ENCODE results near the gene GPC6.
"Not testable (repeated sequence)": the region's sequence is repeated elsewhere in the genome, so short reads cannot be mapped to it uniquely, and the experiment has no call there.

The GPC6 gene

GRCh38 chr13:93454676-93455235 lies 228.1 kb downstream of the GPC6 start:
- DNase-seq = not testable (repeated sequence)

GRCh38 chr13:93455861-93456260 lies 229.3 kb downstream of the GPC6 start:
- DNase-seq = no peak

GRCh38 chr13:93460005-93460404 lies 233.4 kb downstream of the GPC6 start:
- no peak for DNase-seq

- DNase-seq = no peak
These were observed 235.5 kb downstream of the GPC6 start for GRCh38 chr13:93462151-93462550.

- DNase-seq = no peak
These were observed 240.0 kb downstream of the GPC6 start for GRCh38 chr13:93466502-93467036.

GRCh38 chr13:93467175-93467574 lies 240.6 kb downstream of the GPC6 start:
- no peak for DNase-seq

GRCh38 chr13:93468433-93468832 lies 241.8 kb downstream of the GPC6 start:
- no peak for DNase-seq

GRCh38 chr13:93472296-93472695 lies 245.7 kb downstream of the GPC6 start:
- no peak for DNase-seq

GRCh38 chr13:93472814-93473296 lies 246.2 kb downstream of the GPC6 start:
- no peak for DNase-seq

GRCh38 chr13:93473441-93474270 lies 247.0 kb downstream of the GPC6 start:
- no peak for DNase-seq

- DNase-seq = no peak
These were observed 249.6 kb downstream of the GPC6 start for GRCh38 chr13:93476175-93476574.

- DNase-seq = no peak
These were observed 250.6 kb downstream of the GPC6 start for GRCh38 chr13:93477238-93477637.

GRCh38 chr13:93480553-93481106 lies 254.0 kb downstream of the GPC6 start:
- no peak for DNase-seq

GRCh38 chr13:93496117-93496516 lies 269.5 kb downstream of the GPC6 start:
- DNase-seq = not testable (repeated sequence)

GRCh38 chr13:93496985-93497673 lies 270.5 kb downstream of the GPC6 start:
- no peak for DNase-seq

GRCh38 chr13:93499991-93500390 lies 273.4 kb downstream of the GPC6 start:
- no peak for DNase-seq

GRCh38 chr13:93502071-93502470 lies 275.5 kb downstream of the GPC6 start:
- DNase-seq = no peak

- DNase-seq = no peak
These were observed 276.5 kb downstream of the GPC6 start for GRCh38 chr13:93502987-93503615.

- DNase-seq = no peak
These were observed 278.7 kb downstream of the GPC6 start for GRCh38 chr13:93505104-93505952.

- no peak for DNase-seq
These were observed 284.4 kb downstream of the GPC6 start for GRCh38 chr13:93511011-93511410.

GRCh38 chr13:93515267-93515666 lies 288.7 kb downstream of the GPC6 start:
- DNase-seq = no peak

- DNase-seq = no peak
These were observed 291.1 kb downstream of the GPC6 start for GRCh38 chr13:93517658-93518057.
